Urinary bladder (tissue), 4 donors: ENCODE measurements around the gene UBALD2. TPM values are rescaled to one million over a fixed set of nuclear protein-coding genes. Genes with fewer than 3 reads are reported as not detected.
"Not testable (repeated sequence)": the region's sequence is repeated elsewhere in the genome, so short reads cannot be mapped to it uniquely, and the experiment has no call there.

Experiments
- DNase-seq: peaks from one replicate; pipeline ENCODE4 v3.0.0-alpha.2; 2015; ENCODE audit errors: extremely low spot score
- H3K27ac ChIP-seq: one replicate; pipeline ENCODE4 v1.5.1; 2013; ENCODE audit warnings: low read depth, mild to moderate bottlenecking, moderate library complexity
- H3K36me3 ChIP-seq: one replicate; pipeline ENCODE4 v1.6.1; 2013; ENCODE audit warnings: mild to moderate bottlenecking, moderate library complexity; ENCODE audit not compliant: insufficient read depth
- H3K4me1 ChIP-seq: one replicate; pipeline ENCODE4 v1.6.1; 2013; ENCODE audit warnings: mild to moderate bottlenecking, moderate library complexity; ENCODE audit not compliant: insufficient read depth
- H3K4me3 ChIP-seq: one replicate; pipeline ENCODE4 v1.5.1; 2013; ENCODE audit warnings: low read depth, low read length
- WGBS: extraction: QIAGEN DNeasy Blood & Tissue Kit; methylation state at CpG from one replicate; pipeline ENCODE4 v1.1.7; 2013; 5-methylcytosine and 5-hydroxymethylcytosine counted together
- polyA plus RNA-seq: library from polyadenylated mRNA; stranded (reverse); fragments of 200-250 nt; gene quantifications from one replicate; pipeline ENCODE4 v1.2.3, GENCODE V29; 2013
- total RNA-seq: library from RNA; depleted of rRNA; stranded (reverse); fragments of >200 nt; gene quantifications from one replicate; pipeline ENCODE4 v1.2.3, GENCODE V29; 2014
- donor health status: healthy with polysubstance abuse.
- donor health status: healthy.

The UBALD2 gene
- total and polyA plus RNA-seq, 2 donors, result 5.4 to 22.4 TPM

GRCh38 chr17:76252040-76252954 is 12.9 kb upstream of the UBALD2 start:
- H3K4me1 ChIP-seq, result no peaks in the 10 kb centered on the region
- no peak overlapping the region for H3K4me3 ChIP-seq
- H3K36me3 ChIP-seq, result no peaks in the 10 kb centered on the region
- H3K27ac ChIP-seq, result peak overlapping the region; percentile 11
- DNase-seq, result no peak
- WGBS, result 50% methylated on average over 11 of the region's 11 CpGs

DNA sequence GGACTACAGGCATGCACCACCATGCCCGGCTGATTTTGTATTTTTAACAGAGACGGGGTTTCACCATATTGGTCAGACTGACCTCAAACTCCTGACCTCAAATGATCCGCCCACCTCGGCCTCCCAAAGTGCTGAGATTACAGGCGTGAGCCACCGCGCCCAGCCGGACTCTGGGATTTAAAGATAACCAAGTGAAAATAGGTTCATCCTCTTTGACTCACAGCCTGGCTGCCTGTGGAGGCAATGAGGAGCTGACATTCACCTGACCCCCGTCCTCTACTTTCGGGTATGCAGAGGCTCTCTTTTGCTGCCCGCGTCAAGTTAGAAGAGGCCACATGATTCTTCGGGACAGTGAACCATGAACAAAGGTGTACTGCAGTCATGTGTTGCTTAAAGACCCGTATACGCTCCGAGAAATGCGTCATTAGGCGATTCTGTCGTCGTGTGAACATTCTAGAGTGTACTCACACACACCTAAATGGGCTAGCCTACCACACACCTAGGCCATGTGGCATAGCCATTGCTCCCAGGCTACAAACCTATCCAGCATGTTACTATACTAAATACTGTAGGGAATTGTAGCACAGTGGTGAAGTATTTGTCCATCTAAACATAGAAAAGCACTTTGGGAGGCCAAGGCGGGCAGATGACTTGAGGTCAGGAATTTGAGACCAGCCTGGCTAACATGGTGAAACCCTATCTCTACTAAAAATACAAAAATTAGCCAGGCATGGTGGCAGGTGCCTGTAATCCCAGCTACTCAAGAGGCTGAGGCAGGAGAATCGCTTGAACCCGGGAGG is 12.0 kb upstream of the UBALD2 start:
- H3K36me3 ChIP-seq, H3K4me1 ChIP-seq, H3K4me3 ChIP-seq, DNase-seq, H3K27ac ChIP-seq: not testable (repeated sequence)
- 89% methylated on average over 23 of the region's 23 CpGs for WGBS

DNA sequence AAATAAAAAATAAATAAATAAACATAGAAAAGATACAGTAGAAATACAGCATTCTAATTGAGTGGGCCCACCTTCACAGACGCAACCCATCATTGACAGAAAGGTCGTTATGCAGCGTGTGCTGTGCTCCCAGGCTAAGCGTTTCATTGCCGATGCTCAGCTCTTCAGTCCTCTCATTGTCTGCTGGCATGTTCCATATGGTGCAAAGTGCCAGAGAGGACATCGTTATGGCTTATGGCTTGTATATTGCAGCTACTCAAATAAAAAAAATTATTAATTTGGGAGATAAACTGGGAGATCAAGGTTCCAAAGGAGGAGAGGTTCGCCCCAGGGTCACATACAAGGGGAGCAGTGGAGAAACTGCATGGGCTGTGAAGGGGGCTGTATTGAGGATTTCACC is 11.3 kb upstream of the UBALD2 start:
- no peak overlapping the region for H3K4me3 ChIP-seq
- 75% methylated on average over 7 of the region's 7 CpGs for WGBS
- no peak overlapping the region for H3K27ac ChIP-seq
- DNase-seq, result no peak
- no peaks in the 10 kb centered on the region for H3K4me1 ChIP-seq
- no peaks in the 10 kb centered on the region for H3K36me3 ChIP-seq

DNA sequence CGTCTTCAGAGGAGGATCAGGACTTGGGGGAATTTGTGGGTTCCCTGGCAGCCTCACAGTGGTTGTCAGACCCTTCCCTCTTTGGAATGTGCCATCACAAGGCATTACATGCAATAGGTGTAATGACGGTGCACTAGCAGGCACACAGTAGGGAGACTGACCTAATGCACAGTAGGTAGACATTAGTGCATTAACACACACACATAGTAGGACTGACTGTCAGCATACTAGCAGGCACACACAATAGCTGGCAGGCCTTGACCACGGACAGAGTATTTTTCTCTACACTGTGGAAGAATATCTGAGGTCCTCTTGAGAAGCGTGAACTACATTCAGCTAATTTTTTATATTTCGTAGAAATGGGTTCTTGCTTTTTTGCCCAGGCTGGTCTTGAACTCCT is 10.9 kb upstream of the UBALD2 start:
- no peaks in the 10 kb centered on the region for H3K36me3 ChIP-seq
- no peak for DNase-seq
- H3K4me1 ChIP-seq, result no peaks in the 10 kb centered on the region
- 81% methylated on average over 5 of the region's 5 CpGs for WGBS
- H3K4me3 ChIP-seq, result no peak overlapping the region
- no peak overlapping the region for H3K27ac ChIP-seq

GRCh38 chr17:76255801-76256429 is 9.2 kb upstream of the UBALD2 start:
- WGBS, result 67% methylated on average over 6 of the region's 6 CpGs
- no peaks in the 10 kb centered on the region for H3K36me3 ChIP-seq
- H3K4me3 ChIP-seq, result no peak overlapping the region
- no peaks in the 10 kb centered on the region for H3K4me1 ChIP-seq
- no peak for DNase-seq
- H3K27ac ChIP-seq, result no peak overlapping the region

GRCh38 chr17:76256430-76257050 is 8.6 kb upstream of the UBALD2 start:
- not testable (repeated sequence) for H3K4me1 ChIP-seq, H3K27ac ChIP-seq, DNase-seq, H3K36me3 ChIP-seq, H3K4me3 ChIP-seq
- 81% methylated on average over 19 of the region's 19 CpGs for WGBS

GRCh38 chr17:76260220-76260619 is 4.9 kb upstream of the UBALD2 start:
- Histone ChIP-seq H3K36me3 (no peaks in the 10 kb centered on the region), H3K4me3 (no peak overlapping the region), H3K27ac (no peak overlapping the region), H3K4me1 (no peaks in the 10 kb centered on the region)
- 86% methylated on average over 7 of the region's 7 CpGs for WGBS
- DNase-seq, result no peak

- 71% methylated on average over 5 of the region's 5 CpGs for WGBS
- H3K27ac ChIP-seq, result no peak overlapping the region
- no peak overlapping the region for H3K4me3 ChIP-seq
- H3K4me1 ChIP-seq, result no peaks in the 10 kb centered on the region
- H3K36me3 ChIP-seq, result no peaks in the 10 kb centered on the region
- no peak for DNase-seq
Measured at GRCh38 chr17:76260669-76261068, 4.5 kb upstream of the UBALD2 start.

DNA sequence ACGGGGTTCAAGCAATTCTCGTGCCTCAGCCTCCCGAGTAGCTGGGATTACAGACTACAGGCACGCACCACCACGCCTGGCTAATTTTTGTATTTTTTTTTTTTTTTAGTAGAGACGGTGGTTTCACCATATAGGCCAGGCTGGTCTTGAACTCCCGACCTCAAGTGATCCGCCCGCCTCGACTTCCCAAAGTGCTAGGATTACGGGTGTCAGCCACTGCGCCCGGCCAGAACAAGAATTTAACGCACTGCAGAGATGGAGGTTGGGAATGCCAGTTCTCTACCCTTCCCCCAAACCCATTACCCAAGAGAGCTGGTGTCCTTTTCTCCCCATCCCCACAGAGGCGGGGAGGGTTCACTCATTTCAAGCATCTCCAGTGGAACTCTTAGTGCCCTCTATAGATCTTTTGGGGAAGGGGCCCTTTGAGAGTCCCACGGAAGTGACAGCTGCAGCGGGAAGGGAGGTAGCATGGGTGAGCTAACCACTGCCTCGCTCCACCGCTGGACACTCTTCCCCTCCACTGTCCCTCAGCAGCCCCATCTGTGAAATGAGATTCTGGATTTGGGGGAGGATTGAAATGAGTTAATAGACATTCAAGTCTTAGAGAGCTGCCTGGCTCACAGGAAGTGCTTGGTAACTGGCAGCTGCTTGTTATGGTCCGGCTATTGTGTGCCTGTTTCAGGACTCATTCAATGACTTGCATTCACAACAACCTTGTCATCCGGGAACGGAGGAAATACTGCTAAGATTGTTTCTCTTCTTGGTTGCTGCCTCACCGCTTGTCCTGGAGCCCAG is 3.5 kb upstream of the UBALD2 start:
- Histone ChIP-seq H3K27ac (no peak overlapping the region), H3K36me3 (no peaks in the 10 kb centered on the region), H3K4me1 (no peaks in the 10 kb centered on the region), H3K4me3 (no peak overlapping the region)
- DNase-seq, result no peak
- 81% methylated on average over 23 of the region's 23 CpGs for WGBS

GRCh38 chr17:76262732-76263344 is 2.3 kb upstream of the UBALD2 start:
- H3K4me3 ChIP-seq, result no peak overlapping the region
- 68% methylated on average over 9 of the region's 9 CpGs for WGBS
- H3K4me1 ChIP-seq, result peaks cover 2% of the 10 kb centered on the region
- no peaks in the 10 kb centered on the region for H3K36me3 ChIP-seq
- DNase-seq, result no peak
- peak overlapping the region; percentile 54 for H3K27ac ChIP-seq

DNA sequence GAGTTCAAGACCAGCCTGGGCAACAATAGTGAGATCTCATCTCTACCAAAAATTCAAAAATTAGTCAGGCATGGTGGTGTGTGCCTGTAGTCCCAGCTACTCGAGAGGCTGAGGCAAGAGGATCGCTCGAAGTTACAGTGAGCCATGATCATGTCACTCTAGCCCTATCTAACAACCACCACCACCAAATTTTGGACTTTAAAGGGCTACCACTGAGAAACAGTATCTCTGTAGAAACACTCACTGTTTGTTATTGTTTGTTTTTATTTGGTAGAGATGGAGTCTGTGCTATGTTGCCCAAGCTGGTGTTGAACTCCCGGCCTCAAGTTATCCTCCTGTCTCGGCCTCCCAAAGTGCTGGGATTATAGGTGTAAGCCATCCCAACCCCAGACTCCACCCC is 1.3 kb upstream of the UBALD2 start:
- peaks cover 2% of the 10 kb centered on the region for H3K4me1 ChIP-seq
- no peak overlapping the region for H3K4me3 ChIP-seq
- H3K36me3 ChIP-seq, result no peaks in the 10 kb centered on the region
- no peak for DNase-seq
- 92% methylated on average over 5 of the region's 5 CpGs for WGBS
- no peak overlapping the region for H3K27ac ChIP-seq

GRCh38 chr17:76264425-76264754 is 758 bp upstream of the UBALD2 start:
- Histone ChIP-seq H3K27ac (no peak overlapping the region), H3K36me3 (no peaks in the 10 kb centered on the region), H3K4me1 (peaks cover 2% of the 10 kb centered on the region), H3K4me3 (no peak overlapping the region)
- 35% methylated on average over 9 of the region's 9 CpGs for WGBS
- no peak for DNase-seq
